ENCODE measurements around the gene GOLGA1. TPM values are rescaled to one million over a fixed set of nuclear protein-coding genes. Genes with fewer than 3 reads are reported as not detected.
A peak's percentile ranks its signal among the peaks of the same experiment; 100 is the strongest.
"Not testable (repeated sequence)": the region's sequence is repeated elsewhere in the genome, so short reads cannot be mapped to it uniquely, and the experiment has no call there.

Gene GOLGA1
- total and polyA plus RNA-seq, 3 donors from 2014 or later: 36.1 to 54.2 (median 36.7) TPM

DNA sequence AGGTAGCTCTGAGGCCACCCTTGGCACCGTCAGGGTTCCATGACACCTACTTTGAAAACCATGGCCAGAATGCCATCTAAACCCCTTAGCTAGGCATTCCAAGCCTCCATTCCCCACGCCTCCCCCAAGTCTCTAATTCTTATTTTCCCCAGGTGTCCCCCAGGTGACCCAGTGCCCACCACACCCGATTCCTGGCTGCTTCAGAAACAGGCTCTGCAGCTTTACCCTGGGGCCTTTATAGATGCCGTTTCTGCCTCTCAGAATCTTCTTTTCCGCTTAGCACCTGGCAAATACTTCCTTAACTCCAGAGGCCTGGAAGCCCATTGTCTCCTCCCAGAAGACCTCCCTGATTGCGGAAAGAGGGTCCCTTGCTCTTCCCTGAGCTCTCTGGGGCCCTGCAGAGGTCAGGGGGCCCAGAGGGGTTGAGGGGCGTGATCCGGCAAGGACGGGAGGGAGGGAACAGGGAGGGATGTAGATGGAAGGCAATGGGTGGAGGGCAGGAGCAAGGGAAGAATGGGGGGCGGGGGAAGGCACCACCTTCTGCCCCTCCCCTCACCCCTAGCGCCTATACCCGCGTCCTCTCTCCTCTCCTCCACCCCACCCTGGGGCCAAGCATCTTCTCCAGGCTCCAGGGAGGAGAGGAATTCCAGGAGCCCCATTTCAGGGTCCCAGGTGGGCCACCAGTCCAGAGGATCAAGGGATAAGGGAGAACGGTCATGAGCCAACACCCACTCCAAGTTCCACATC, 99.6 kb downstream of the GOLGA1 start:
- Histone ChIP-seq H3K27me3 (no peaks in the 10 kb centered on the region), H3K4me3 (no peak overlapping the region), H3K27ac (no peak overlapping the region), H3K36me3 (ENCODE audit: low read depth, missing control alignments) (no peaks in the 10 kb centered on the region), H3K4me1 (peaks cover 12% of the 10 kb centered on the region), H3K9me3 (no peaks in the 10 kb centered on the region)
- intact Hi-C loops (cut with DNase I; ENCODE audit: low total_unique reads): no loop called here
- 86 to 88% methylated on average over 14 of the region's 14 CpGs for WGBS, 2 donors
- no peak for TF ChIP-seq POLR2A (IDR thresholded peaks at IDR 0.05)
- TF ChIP-seq, protein P1, sequence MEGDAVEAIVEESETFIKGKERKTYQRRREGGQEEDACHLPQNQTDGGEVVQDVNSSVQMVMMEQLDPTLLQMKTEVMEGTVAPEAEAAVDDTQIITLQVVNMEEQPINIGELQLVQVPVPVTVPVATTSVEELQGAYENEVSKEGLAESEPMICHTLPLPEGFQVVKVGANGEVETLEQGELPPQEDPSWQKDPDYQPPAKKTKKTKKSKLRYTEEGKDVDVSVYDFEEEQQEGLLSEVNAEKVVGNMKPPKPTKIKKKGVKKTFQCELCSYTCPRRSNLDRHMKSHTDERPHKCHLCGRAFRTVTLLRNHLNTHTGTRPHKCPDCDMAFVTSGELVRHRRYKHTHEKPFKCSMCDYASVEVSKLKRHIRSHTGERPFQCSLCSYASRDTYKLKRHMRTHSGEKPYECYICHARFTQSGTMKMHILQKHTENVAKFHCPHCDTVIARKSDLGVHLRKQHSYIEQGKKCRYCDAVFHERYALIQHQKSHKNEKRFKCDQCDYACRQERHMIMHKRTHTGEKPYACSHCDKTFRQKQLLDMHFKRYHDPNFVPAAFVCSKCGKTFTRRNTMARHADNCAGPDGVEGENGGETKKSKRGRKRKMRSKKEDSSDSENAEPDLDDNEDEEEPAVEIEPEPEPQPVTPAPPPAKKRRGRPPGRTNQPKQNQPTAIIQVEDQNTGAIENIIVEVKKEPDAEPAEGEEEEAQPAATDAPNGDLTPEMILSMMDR (IDR thresholded peaks at IDR 0.05): no peak
- DNase-seq: no peak

DNA sequence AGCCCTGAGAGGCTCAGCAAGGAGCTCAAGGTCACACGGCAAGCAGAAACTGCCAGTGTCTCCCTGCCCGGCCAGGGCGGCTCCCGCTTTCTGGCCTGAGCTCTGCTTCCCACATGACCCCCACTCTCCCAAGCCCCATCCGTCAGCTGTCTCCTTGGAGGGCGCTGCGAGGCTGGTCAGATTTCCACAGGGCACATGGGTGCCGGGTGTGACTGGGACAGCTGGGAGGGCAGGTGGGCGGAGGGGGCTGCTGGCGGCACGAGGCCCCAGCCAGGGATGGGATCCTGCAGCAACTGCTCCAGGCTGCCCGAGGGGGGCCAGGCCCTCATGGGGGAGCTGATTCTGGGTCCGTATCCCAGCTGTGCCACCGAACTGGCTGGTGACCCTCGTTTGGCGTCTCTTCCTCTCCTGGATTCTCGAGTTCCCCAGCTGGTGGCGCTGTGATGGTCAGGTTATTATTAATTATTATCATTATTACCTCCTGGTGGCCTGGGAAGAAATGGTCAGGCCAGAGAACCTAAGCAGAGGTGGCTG, 100.5 kb downstream of the GOLGA1 start:
- H3K27me3 ChIP-seq: no peaks in the 10 kb centered on the region
- H3K36me3 ChIP-seq (ENCODE audit: low read depth, missing control alignments): no peaks in the 10 kb centered on the region
- H3K4me3 ChIP-seq: no peak overlapping the region
- 48 to 59% methylated on average over 17 to 18 of the region's 18 CpGs for WGBS, 2 donors
- intact Hi-C loops (cut with DNase I; ENCODE audit: low total_unique reads): no loop called here
- H3K9me3 ChIP-seq: no peaks in the 10 kb centered on the region
- no peak for TF ChIP-seq POLR2A (IDR thresholded peaks at IDR 0.05)
- TF ChIP-seq, protein P1 (IDR thresholded peaks at IDR 0.05): peak in 2 of 3 experiments; percentile 35 to 36
- H3K27ac ChIP-seq: no peak overlapping the region
- peaks cover 14% of the 10 kb centered on the region for H3K4me1 ChIP-seq
- peak; percentile 72 for DNase-seq

DNA sequence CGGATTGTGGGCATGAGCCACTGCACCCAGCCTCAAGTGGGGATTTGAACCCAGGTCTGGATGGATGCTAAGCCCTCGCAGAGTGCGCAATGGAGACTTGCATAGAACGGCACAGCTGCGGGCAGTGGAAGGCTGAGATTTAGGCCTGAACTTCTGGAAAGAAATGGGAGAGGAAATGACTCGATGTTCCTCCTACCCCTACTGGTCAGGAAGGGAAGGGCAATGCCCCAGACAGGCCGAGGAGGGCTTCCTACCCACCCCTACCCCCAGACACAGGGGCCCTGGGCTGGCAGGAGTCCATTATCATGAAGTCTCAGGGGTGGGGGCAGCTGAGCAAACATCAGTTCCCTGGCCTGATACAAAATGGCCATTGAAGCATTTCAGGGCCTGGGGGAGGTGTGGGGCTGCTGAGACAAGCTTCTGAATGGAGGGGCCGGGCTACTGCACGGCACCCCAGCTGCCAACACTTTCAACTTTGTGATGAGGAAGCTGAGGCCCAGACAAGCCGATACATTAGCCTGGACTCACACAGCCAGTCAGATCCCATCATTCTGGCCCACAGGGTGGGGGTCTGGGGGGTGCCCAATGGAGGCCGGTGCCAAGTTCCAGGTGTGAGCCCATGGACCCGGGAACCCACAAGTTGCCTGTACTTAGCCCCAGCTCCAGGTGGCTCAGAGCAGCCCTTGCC, 101.1 kb downstream of the GOLGA1 start:
- no peak for TF ChIP-seq POLR2A (IDR thresholded peaks at IDR 0.05)
- TF ChIP-seq, protein P1 (IDR thresholded peaks at IDR 0.05): peak; percentile 12 to 44 (median 23)
- H3K27ac ChIP-seq: no peak overlapping the region
- DNase-seq: no peak
- no peaks in the 10 kb centered on the region for H3K27me3 ChIP-seq
- peaks cover 20% of the 10 kb centered on the region for H3K4me1 ChIP-seq
- WGBS, 2 donors: 48 to 53% methylated on average over 8 to 12 of the region's 12 CpGs
- H3K4me3 ChIP-seq: no peak overlapping the region
- H3K36me3 ChIP-seq (ENCODE audit: low read depth, missing control alignments): no peaks in the 10 kb centered on the region
- intact Hi-C loops (cut with DNase I; ENCODE audit: low total_unique reads): no loop called here
- H3K9me3 ChIP-seq: no peaks in the 10 kb centered on the region

DNA sequence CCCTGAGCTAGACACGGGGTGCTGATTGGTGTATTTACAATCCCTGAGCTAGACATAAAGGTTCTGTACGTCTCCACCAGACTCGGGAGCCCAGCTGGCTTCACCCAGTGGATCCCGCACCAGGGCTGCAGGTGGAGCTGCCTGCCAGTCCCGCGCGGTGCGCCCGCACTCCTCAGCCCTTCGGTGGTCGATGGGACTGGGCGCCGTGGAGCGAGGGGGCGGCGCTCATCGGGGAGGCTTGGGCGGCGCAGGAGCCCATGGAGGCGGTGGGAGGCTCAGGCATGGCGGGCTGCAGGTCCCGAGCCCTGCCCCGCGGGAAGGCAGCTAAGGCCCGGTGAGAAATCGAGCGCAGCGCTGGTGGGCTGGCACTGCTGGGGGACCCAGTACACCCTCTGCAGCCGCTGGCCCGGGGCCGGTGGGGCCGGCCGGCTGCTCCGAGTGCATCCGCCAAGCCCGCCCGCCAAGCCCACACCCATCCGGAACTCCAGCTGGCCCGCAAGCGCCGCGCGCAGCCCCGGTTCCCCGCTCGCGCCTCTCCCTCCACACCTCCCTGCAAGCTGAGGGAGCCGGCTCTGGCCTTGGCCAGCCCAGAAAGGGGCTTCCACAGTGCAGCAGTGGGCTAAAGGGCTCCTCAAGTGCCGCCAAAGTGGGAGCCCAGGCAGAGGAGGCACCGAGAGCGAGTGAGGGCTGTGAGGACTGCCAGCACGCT, 102.2 kb downstream of the GOLGA1 start:
- H3K27ac ChIP-seq; H3K27me3 ChIP-seq; intact Hi-C loops (cut with DNase I; ENCODE audit: low total_unique reads); H3K9me3 ChIP-seq; H3K36me3 ChIP-seq (ENCODE audit: low read depth, missing control alignments); DNase-seq; H3K4me3 ChIP-seq: not testable (repeated sequence)
- 26 to 65% methylated on average over 2 to 23 of the region's 52 CpGs for WGBS, 2 donors
- H3K4me1 ChIP-seq: peaks cover 22% of the 10 kb centered on the region

DNA sequence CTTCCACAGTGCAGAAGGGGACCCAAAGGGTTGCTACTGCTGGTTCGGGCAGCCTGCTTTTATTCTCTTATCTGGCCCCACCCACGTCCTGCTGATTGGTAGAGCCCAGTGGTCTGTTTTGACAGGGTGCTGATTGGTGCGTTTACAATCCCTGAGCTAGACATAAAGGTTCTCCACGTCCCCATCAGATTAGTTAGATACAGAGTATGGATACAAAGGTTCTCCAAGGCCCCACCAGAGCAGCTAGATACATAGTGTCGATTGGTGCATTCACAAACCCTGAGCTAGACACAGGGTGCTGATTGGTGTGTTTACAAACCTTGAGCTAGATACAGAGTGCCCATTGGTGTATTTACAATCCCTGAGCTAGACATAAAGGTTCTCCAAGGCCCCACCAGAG, 102.8 kb downstream of the GOLGA1 start:
- H3K36me3 ChIP-seq (ENCODE audit: low read depth, missing control alignments); H3K27me3 ChIP-seq; intact Hi-C loops (cut with DNase I; ENCODE audit: low total_unique reads); H3K4me3 ChIP-seq; H3K27ac ChIP-seq; H3K9me3 ChIP-seq: not testable (repeated sequence)
- H3K4me1 ChIP-seq: peaks cover 22% of the 10 kb centered on the region
- peak; percentile 71 for DNase-seq
- WGBS, 2 donors: 45 to 56% methylated on average over 5 of the region's 5 CpGs
